Subcutaneous preadipocyte (primary cell): ENCODE results near the gene ADGRE2. TPM values are rescaled to one million over a fixed set of nuclear protein-coding genes. Genes with fewer than 3 reads are reported as not detected.

Experiments
- small RNA-seq: library from RNA; depleted of rRNA; stranded (forward); fragments of <200 nt; gene quantifications from one replicate; pipeline ENCODE3, GENCODE V24; 2012
- total RNA-seq: library from RNA; depleted of rRNA; stranded (reverse); fragments of >200 nt; gene quantifications from 2 replicates; pipeline ENCODE4 v1.2.3, GENCODE V29; 2012

The ADGRE2 gene
- 1.1 and 3.7 TPM in 2 replicates for total RNA-seq

GRCh38 chr19:14778110-14778845 is at the start of gene ADGRE2:
Gene ADGRE2, minus strand, starts transcription at chr19:14778560. Its CDS starts 1,804 bp downstream, at chr19:14776756.

GRCh38 chr19:14689598-14690503 is 88.5 kb downstream of the ADGRE2 start, which contains the start of gene ZNF333:
Gene ZNF333, plus strand, starts transcription at chr19:14690048. Its CDS starts 3,444 bp downstream, at chr19:14693492.

Small RNA genes within 50 kb of the gene (small RNA-seq; reads per million reads assigned to genes)
- gene AC005255.1, result not detected

Other genes starting within 250 kb of the ADGRE2 start
- gene TECR, start 249.0 kb downstream of the ADGRE2 start, total RNA-seq, result 39.1 and 40.1 TPM in 2 replicates
- gene NDUFB7, start 206.5 kb downstream of the ADGRE2 start, total RNA-seq, result 200 and 337 TPM in 2 replicates
- gene CLEC17A, start 195.5 kb downstream of the ADGRE2 start, total RNA-seq, result under 0.01 TPM in 1 of 2 replicates, not detected in the other
- gene ADGRE3, start 103.7 kb downstream of the ADGRE2 start, total RNA-seq, result under 0.01 TPM in 1 of 2 replicates, not detected in the other
- 15.8 and 20.7 TPM in 2 replicates for gene ZNF333, start 88.5 kb downstream of the ADGRE2 start, total RNA-seq
- gene OR7A5, start 56.6 kb upstream of the ADGRE2 start, total RNA-seq, result not detected in 2 replicates
- gene OR7C1, start 56.6 kb upstream of the ADGRE2 start, total RNA-seq, result not detected in 2 replicates
- not detected in 2 replicates for gene OR7A10, start 70.4 kb upstream of the ADGRE2 start, total RNA-seq
- gene OR7A17, start 107.6 kb upstream of the ADGRE2 start, total RNA-seq, result not detected in 2 replicates
- not detected in 2 replicates for gene OR7C2, start 162.9 kb upstream of the ADGRE2 start, total RNA-seq
- gene SLC1A6, start 201.3 kb upstream of the ADGRE2 start, total RNA-seq, result not detected in 2 replicates